H1 (cell line): ENCODE measurements around the gene TSC22D1. TPM values are rescaled to one million over a fixed set of nuclear protein-coding genes. Genes with fewer than 3 reads are reported as not detected.

ENCODE experiments used
- CTCF ChIA-PET: fragments of 300-600 bp; sonication (Branson Sonifier 250); formaldehyde crosslinking; loops from one replicate; lab custom pipeline; 2021; ENCODE audit not compliant: partially characterized antibody; lab: Charles Lee
- POLR2A ChIA-PET: fragments of 300-600 bp; sonication (Branson Sonifier 250); formaldehyde crosslinking; loops from one replicate; lab custom pipeline; 2021; ENCODE audit warnings: inconsistent platforms; ENCODE audit not compliant: partially characterized antibody; lab: Charles Lee
- DNase-seq, 2 experiments: peaks; one replicate each; pipeline versions ENCODE4 v3.0.0 to v3.0.0-alpha.2; 2010 to 2022; ENCODE audit warnings: low spot score in 2 of 2, low read depth in 1 of 2, mixed read lengths in 1 of 2
- FAIRE-seq: peaks from 2 replicates; lab custom pipeline; 2011; peaks lifted over from hg19 to GRCh38; lab: Jason Lieb, UNC
- H2AFZ ChIP-seq: 2 replicates; pipeline ENCODE4 v1.8.1; 2012; ENCODE audit warnings: low read length, inconsistent platforms
- H2AK5ac ChIP-seq: 2 replicates; pipeline ENCODE4 v1.6.1; 2013; ENCODE audit warnings: low read depth, low read length
- H2BK120ac ChIP-seq: replicated peaks from 2 replicates; pipeline ENCODE3; 2013; ENCODE audit warnings: low read depth, low read length, inconsistent platforms
- H2BK12ac ChIP-seq: 2 replicates; pipeline ENCODE4 v1.6.1; 2013; ENCODE audit warnings: low read depth, low read length
- H2BK15ac ChIP-seq: 2 replicates; pipeline ENCODE4 v1.6.1; 2013; ENCODE audit warnings: low read length
- H2BK20ac ChIP-seq: 2 replicates; pipeline ENCODE4 v1.6.1; 2013; ENCODE audit warnings: low read length
- H2BK5ac ChIP-seq: 2 replicates; pipeline ENCODE4 v1.6.1; 2013; ENCODE audit warnings: low read depth, low read length
- H3K14ac ChIP-seq: 2 replicates; pipeline ENCODE4 v1.6.1; 2013; ENCODE audit warnings: inconsistent platforms; ENCODE audit not compliant: insufficient read length
- H3K18ac ChIP-seq: 2 replicates; pipeline ENCODE4 v1.6.1; 2013; ENCODE audit warnings: low read length; ENCODE audit errors: extremely low read depth
- H3K23ac ChIP-seq: 2 replicates; pipeline ENCODE4 v1.6.1; 2013; ENCODE audit warnings: inconsistent platforms; ENCODE audit not compliant: insufficient read length
- H3K23me2 ChIP-seq: 2 replicates; pipeline ENCODE4 v1.6.1; 2013; ENCODE audit warnings: low read depth, low read length
- H3K27ac ChIP-seq: 2 replicates; pipeline ENCODE4 v1.6.1; 2011; ENCODE audit warnings: low read depth, low read length, inconsistent platforms
- H3K27me3 ChIP-seq, 4 experiments: replicated peaks in 1 of 4; 1 replicate in 1 of 4; 2 replicates in 3 of 4; pipeline versions ENCODE4 v1.6.1 to v1.8.1; 2011 to 2013; ENCODE audit warnings: low read length in 3 of 4, mild to moderate bottlenecking in 3 of 4, inconsistent platforms in 2 of 4, mixed read lengths in 2 of 4, moderate library complexity in 1 of 4; ENCODE audit not compliant: control insufficient read depth in 3 of 4, insufficient read depth in 3 of 4; ENCODE audit errors: extremely low read depth in 1 of 4
- H3K36me3 ChIP-seq, 4 experiments: 2 replicates each; pipeline versions ENCODE4 v1.6.1 to v1.8.1; 2011 to 2013; ENCODE audit warnings: mild to moderate bottlenecking in 4 of 4, low read length in 3 of 4, moderate library complexity in 2 of 4, control low read depth in 1 of 4, inconsistent platforms in 1 of 4; ENCODE audit not compliant: insufficient read depth in 4 of 4, control insufficient read depth in 2 of 4
- H3K4ac ChIP-seq: replicated peaks from 2 replicates; pipeline ENCODE3; 2013; ENCODE audit warnings: low read length, low read depth, mixed read lengths, inconsistent platforms; ENCODE audit not compliant: insufficient read length
- H3K4me1 ChIP-seq, 4 experiments: replicated peaks in 1 of 4; 1 replicate in 1 of 4; 2 replicates in 3 of 4; pipeline versions ENCODE4 v1.6.1 to v1.8.1; 2011 to 2013; ENCODE audit warnings: low read length in 3 of 4, inconsistent platforms in 2 of 4, mixed read lengths in 1 of 4; ENCODE audit not compliant: insufficient read depth in 4 of 4, control insufficient read depth in 3 of 4
- H3K4me2 ChIP-seq, 2 experiments: 2 replicates each; pipeline versions ENCODE4 v1.6.1 to v1.8.1; 2011 to 2013; ENCODE audit warnings: low read depth in 2 of 2, low read length in 2 of 2, control low read depth in 1 of 2, inconsistent platforms in 1 of 2, mild to moderate bottlenecking in 1 of 2; ENCODE audit not compliant: insufficient read depth in 1 of 2
- H3K4me3 ChIP-seq, 4 experiments: fragments of 200-600, 300-600 bp in 1 of 4; sonication (generic), shearing (Covaris generic), sonication (Bioruptor Twin) in 1 of 4; 2 replicates each; pipeline versions ENCODE4 v1.5.1 to v1.8.1; 2011 to 2016; ENCODE audit warnings: low read length in 4 of 4, low read depth in 3 of 4, control low read depth in 2 of 4, inconsistent platforms in 2 of 4, mild to moderate bottlenecking in 2 of 4, mixed read lengths in 1 of 4, moderate library complexity in 1 of 4; ENCODE audit not compliant: insufficient read depth in 2 of 4; ENCODE audit errors: extremely low read depth in 1 of 4
- H3K56ac ChIP-seq: replicated peaks from 2 replicates; pipeline ENCODE3; 2013; ENCODE audit warnings: low read depth, mild to moderate bottlenecking, mixed read lengths, low read length, inconsistent platforms; ENCODE audit not compliant: insufficient read length
- H3K79me1 ChIP-seq: 2 replicates; pipeline ENCODE4 v1.6.1; 2013; ENCODE audit warnings: low read depth, low read length, control low read depth
- H3K79me2 ChIP-seq, 2 experiments: 2 replicates each; pipeline versions ENCODE4 v1.6.1 to v1.8.1; 2012 to 2013; ENCODE audit warnings: low read length in 2 of 2, mild to moderate bottlenecking in 2 of 2, inconsistent platforms in 1 of 2; ENCODE audit not compliant: insufficient read depth in 2 of 2, control insufficient read depth in 1 of 2
- H3K9ac ChIP-seq, 4 experiments: replicated peaks in 1 of 4; 1 replicate in 1 of 4; 2 replicates in 3 of 4; pipeline versions ENCODE4 v1.6.1 to v1.8.1; 2011 to 2013; ENCODE audit warnings: low read depth in 3 of 4, low read length in 3 of 4, control low read depth in 2 of 4, mild to moderate bottlenecking in 2 of 4, moderate library complexity in 2 of 4, inconsistent platforms in 1 of 4; ENCODE audit errors: extremely low read depth in 1 of 4
- H3K9me3 ChIP-seq, 2 experiments: 2 replicates each; pipeline versions ENCODE4 v1.6.1 to v1.8.1; 2012 to 2013; ENCODE audit warnings: mild to moderate bottlenecking in 2 of 2, moderate library complexity in 2 of 2, control low read depth in 1 of 2, inconsistent platforms in 1 of 2, low read depth in 1 of 2, low read length in 1 of 2, mixed read lengths in 1 of 2; ENCODE audit not compliant: insufficient read depth in 2 of 2
- H4K20me1 ChIP-seq, 2 experiments: replicated peaks in 1 of 2; 2 replicates each; pipeline versions ENCODE3 to v1.8.1; 2011 to 2013; ENCODE audit warnings: inconsistent platforms in 2 of 2, low read length in 2 of 2, mild to moderate bottlenecking in 1 of 2; ENCODE audit not compliant: insufficient read depth in 2 of 2, control insufficient read depth in 1 of 2
- H4K5ac ChIP-seq: 2 replicates; pipeline ENCODE4 v1.6.1; 2013; ENCODE audit warnings: low read length, low read depth, mixed read lengths, inconsistent platforms; ENCODE audit not compliant: insufficient read length
- H4K8ac ChIP-seq: 2 replicates; pipeline ENCODE4 v1.8.0; 2013; ENCODE audit warnings: mild to moderate bottlenecking, moderate library complexity, low read length, inconsistent platforms; ENCODE audit not compliant: insufficient read depth; ENCODE audit errors: extremely low read depth
- H4K91ac ChIP-seq: replicated peaks from 2 replicates; pipeline ENCODE3; 2013; ENCODE audit warnings: low read length, mixed read lengths, inconsistent platforms; ENCODE audit not compliant: insufficient read length
- JUN ChIP-seq: IDR thresholded peaks from 2 replicates; pipeline ENCODE4 v1.6.1; 2011; ENCODE audit warnings: low read depth, mild to moderate bottlenecking, improper control_type of control experiment, low read length
- TBP ChIP-seq: IDR thresholded peaks from 2 replicates; pipeline ENCODE4 v1.6.1; 2011; ENCODE audit warnings: low read depth, low read length, improper control_type of control experiment
- WGBS, 2 experiments: shearing (Covaris generic) in 1 of 2; methylation state at CpG; one replicate each; pipeline versions ENCODE4 v1.1.6 to v1.1.7; 2013 to 2015; ENCODE audit warnings: low lambda C conversion rate in 2 of 2, mixed read lengths in 2 of 2, inconsistent platforms in 1 of 2, low coverage in 1 of 2, missing lambda C conversion rate in 1 of 2; ENCODE audit not compliant: insufficient replicate concordance in 2 of 2, insufficient coverage in 1 of 2, insufficient read length in 1 of 2; ENCODE audit errors: extremely low coverage in 1 of 2, missing lambda C conversion rate in 1 of 2; 5-methylcytosine and 5-hydroxymethylcytosine counted together
- polyA plus RNA-seq, 7 experiments: library from polyadenylated mRNA; depleted of rRNA in 3 of 7; stranded (reverse) in 5 of 7; unstranded in 2 of 7; fragments of >200 nt in 5 of 7; fragments of 200-250 nt in 2 of 7; gene quantifications; 1 replicate in 5 of 7; 2 replicates in 1 of 7; 4 replicates in 1 of 7; pipeline versions ENCODE4 v1.2.1 to v1.2.3, GENCODE V29; 2011 to 2013; ENCODE audit warnings: missing spikeins in 2 of 7, mixed read lengths in 2 of 7
- total RNA-seq: library from RNA; stranded (reverse); fragmentation: NEBNext Ultra II Directional; extraction: Animal tissue kit (Norgen Biotek cat#: 25700); gene quantifications from 2 replicates; pipeline ENCODE4 v1.2.1, GENCODE V29; 2021

TSC22D1 gene
- total and polyA plus RNA-seq, 2 of the 8 experiments (the other 6 are each of a cell fraction or from before 2014, with no cell fraction given), result 52.6 to 80.9 TPM

GRCh38 chr13:44399074-44399473 is 177.1 kb downstream of the TSC22D1 start:
- H4K20me1 ChIP-seq, result no peaks in the 10 kb centered on the region
- no peak overlapping the region for H2AFZ ChIP-seq
- H2BK120ac ChIP-seq, result no peak overlapping the region
- no peak overlapping the region for H4K8ac ChIP-seq
- no peaks in the 10 kb centered on the region for H3K9me3 ChIP-seq
- no peak overlapping the region for H3K9ac ChIP-seq
- no peaks in the 10 kb centered on the region for H3K79me1 ChIP-seq
- H3K18ac ChIP-seq, result no peak overlapping the region
- no peaks in the 10 kb centered on the region for H3K27me3 ChIP-seq
- H3K4me1 ChIP-seq, result peaks cover 6 to 23% (median 14%) of the 10 kb centered on the region in 4 experiments
- no peaks in the 10 kb centered on the region for H3K23me2 ChIP-seq
- no peak overlapping the region for H3K14ac ChIP-seq
- 95% methylated on average over 3 of the region's 3 CpGs; no CpG with 5 or more reads in 1 of the 2 experiments for WGBS, 2 experiments
- no peak overlapping the region for H3K4me3 ChIP-seq
- CTCF ChIA-PET, result interaction anchor here (1.4 to 1.5 kb wide), 4 partner anchors 14 to 40 kb away, joined by 3 to 6 read pairs (median 3); no protein-coding TSS in a partner anchor
- H2BK5ac ChIP-seq, result no peak overlapping the region
- no peak overlapping the region for H3K4me2 ChIP-seq
- no peak overlapping the region for H4K91ac ChIP-seq
- DNase-seq, result no peak
- H3K4ac ChIP-seq, result no peak overlapping the region
- H4K5ac ChIP-seq, result no peak overlapping the region
- H3K27ac ChIP-seq, result no peak overlapping the region
- FAIRE-seq, result no peak
- H2AK5ac ChIP-seq, result no peak overlapping the region
- H2BK20ac ChIP-seq, result no peak overlapping the region
- H2BK12ac ChIP-seq, result no peak overlapping the region
- no peaks in the 10 kb centered on the region for H3K79me2 ChIP-seq
- no peaks in the 10 kb centered on the region for H3K36me3 ChIP-seq
- H3K56ac ChIP-seq, result no peak overlapping the region
- H2BK15ac ChIP-seq, result no peak overlapping the region
- no peak overlapping the region for H3K23ac ChIP-seq
- POLR2A ChIA-PET, result interaction anchor here (1.0 kb wide), 1 partner anchor 19 kb away, joined by 3 read pairs; no protein-coding TSS in a partner anchor
- TF ChIP-seq TBP, result no peak
- no peak for TF ChIP-seq JUN
